HG03354 (cell line): Measurements from ENCODE around the gene VPS50.

ENCODE experiments used
- ATAC-seq: cut with Tn5 transposase; IDR thresholded peaks from one replicate; pipeline ENCODE4 v1.9.1; 2021; ENCODE audit warnings: mild to moderate bottlenecking; ENCODE audit not compliant: unreplicated experiment, poor library complexity, severe bottlenecking

The VPS50 gene

GRCh38 chr7:93238748-93239147 is 6.6 kb downstream of the VPS50 start:
- ATAC-seq, result no peak

GRCh38 chr7:93239824-93240223 is 7.7 kb downstream of the VPS50 start:
- ATAC-seq, result no peak

GRCh38 chr7:93242106-93242505 is 9.9 kb downstream of the VPS50 start:
- ATAC-seq, result no peak

GRCh38 chr7:93245525-93246432 is 13.6 kb downstream of the VPS50 start:
- no peak for ATAC-seq

- ATAC-seq, result no peak
Measured at GRCh38 chr7:93249491-93250148, 17.5 kb downstream of the VPS50 start.

- ATAC-seq, result no peak
Measured at GRCh38 chr7:93258661-93259060, 26.5 kb downstream of the VPS50 start.

GRCh38 chr7:93262535-93262934 is 30.4 kb downstream of the VPS50 start:
- no peak for ATAC-seq

- no peak for ATAC-seq
Measured at GRCh38 chr7:93265220-93265619, 33.1 kb downstream of the VPS50 start.

GRCh38 chr7:93279541-93279940 is 47.4 kb downstream of the VPS50 start:
- ATAC-seq, result no peak

GRCh38 chr7:93284908-93285307 is 52.7 kb downstream of the VPS50 start:
- no peak for ATAC-seq

GRCh38 chr7:93293229-93293628 is 61.1 kb downstream of the VPS50 start:
- no peak for ATAC-seq

GRCh38 chr7:93298206-93298605 is 66.0 kb downstream of the VPS50 start:
- ATAC-seq, result no peak

GRCh38 chr7:93298671-93299070 is 66.5 kb downstream of the VPS50 start:
- ATAC-seq, result no peak

- ATAC-seq, result no peak
Measured at GRCh38 chr7:93301736-93302135, 69.6 kb downstream of the VPS50 start.

GRCh38 chr7:93307131-93307660 is 75.0 kb downstream of the VPS50 start:
- ATAC-seq, result no peak

- no peak for ATAC-seq
Measured at GRCh38 chr7:93307943-93308342, 75.8 kb downstream of the VPS50 start.

- no peak for ATAC-seq
Measured at GRCh38 chr7:93310346-93310745, 78.2 kb downstream of the VPS50 start.

GRCh38 chr7:93314449-93314848 is 82.3 kb downstream of the VPS50 start:
- no peak for ATAC-seq

- ATAC-seq, result no peak
Measured at GRCh38 chr7:93315896-93316295, 83.7 kb downstream of the VPS50 start.

- ATAC-seq, result no peak
Measured at GRCh38 chr7:93316730-93317129, 84.6 kb downstream of the VPS50 start.

GRCh38 chr7:93320887-93321286 is 88.7 kb downstream of the VPS50 start:
- ATAC-seq, result no peak
